Body of pancreas (tissue), 4 donors: Measurements from ENCODE around the gene PRM3. TPM values are rescaled to one million over a fixed set of nuclear protein-coding genes. Genes with fewer than 3 reads are reported as not detected.

Source experiments
- ATAC-seq: fragments of 150-250 bp; one replicate; pipeline ENCODE4 v1.9.1; 2016
- DNase-seq, 4 donors: peaks; one replicate each; pipeline ENCODE4 v3.0.0-alpha.2; 2019
- H3K27ac ChIP-seq, 4 donors: fragments of 200-600 bp; sonication (generic); 1 replicate in 3 of 4; 2 replicates in 1 of 4; pipeline versions ENCODE4 v1.5.1 to v1.6.1; 2016 to 2019; ENCODE audit warnings: mild to moderate bottlenecking in 1 of 4, mixed read lengths in 1 of 4, moderate library complexity in 1 of 4
- H3K27me3 ChIP-seq, 2 donors: fragments of 200-600 bp; sonication (generic); one replicate each; pipeline ENCODE4 v1.6.0; 2016; ENCODE audit warnings: mild to moderate bottlenecking in 1 of 2
- H3K36me3 ChIP-seq, 2 donors: fragments of 200-600 bp; sonication (generic); replicated peaks in 1 of 2; 2 replicates each; pipeline ENCODE4 v1.5.1; 2016; ENCODE audit warnings: low read depth in 2 of 2; ENCODE audit not compliant: insufficient read depth in 1 of 2
- H3K4me1 ChIP-seq: fragments of 200-600 bp; sonication (generic); one replicate; pipeline ENCODE4 v1.6.0; 2016
- H3K4me3 ChIP-seq, 2 donors: fragments of 200-600 bp; sonication (generic); 1 replicate in 1 of 2; 2 replicates in 1 of 2; pipeline ENCODE4 v1.5.1; 2016 to 2019
- H3K9me3 ChIP-seq, 3 donors: fragments of 200-600 bp; sonication (generic); 1 replicate in 2 of 3; 2 replicates in 1 of 3; pipeline ENCODE4 v1.5.1; 2016
- POLR2A ChIP-seq, 3 donors: fragments of 450-650 bp; IDR thresholded peaks; one replicate each; pipeline ENCODE4 v1.6.1; 2016; ENCODE audit warnings: antibody characterized with exemption in 3 of 3, mild to moderate bottlenecking in 2 of 3
- WGBS, 2 donors: methylation state at CpG; one replicate each; pipeline ENCODE4 v1.1.5; 2017; 5-methylcytosine and 5-hydroxymethylcytosine counted together
- intact Hi-C: fragments of 100-400 bp; cut with DNase I; formaldehyde crosslinking; loops from one replicate; pipeline ENCODE4 v1.15.1; 2023
- total RNA-seq, 2 donors: library from RNA; depleted of rRNA; stranded (reverse); fragments of >200 nt; gene quantifications; one replicate each; pipeline ENCODE4 v1.1.0, GENCODE V29; 2016
- TF ChIP-seq, protein P1 (sequence below), 7 experiments: fragments of 450-650 bp in 4 of 7; fragments of 200-600 bp in 3 of 7; sonication (generic) in 3 of 7; IDR thresholded peaks; one replicate each; pipeline ENCODE4 v1.5.1; 2016 to 2019; ENCODE audit warnings: antibody characterized with exemption in 7 of 7

The PRM3 gene
- total RNA-seq, 2 donors from 2014 or later, result not detected

DNA sequence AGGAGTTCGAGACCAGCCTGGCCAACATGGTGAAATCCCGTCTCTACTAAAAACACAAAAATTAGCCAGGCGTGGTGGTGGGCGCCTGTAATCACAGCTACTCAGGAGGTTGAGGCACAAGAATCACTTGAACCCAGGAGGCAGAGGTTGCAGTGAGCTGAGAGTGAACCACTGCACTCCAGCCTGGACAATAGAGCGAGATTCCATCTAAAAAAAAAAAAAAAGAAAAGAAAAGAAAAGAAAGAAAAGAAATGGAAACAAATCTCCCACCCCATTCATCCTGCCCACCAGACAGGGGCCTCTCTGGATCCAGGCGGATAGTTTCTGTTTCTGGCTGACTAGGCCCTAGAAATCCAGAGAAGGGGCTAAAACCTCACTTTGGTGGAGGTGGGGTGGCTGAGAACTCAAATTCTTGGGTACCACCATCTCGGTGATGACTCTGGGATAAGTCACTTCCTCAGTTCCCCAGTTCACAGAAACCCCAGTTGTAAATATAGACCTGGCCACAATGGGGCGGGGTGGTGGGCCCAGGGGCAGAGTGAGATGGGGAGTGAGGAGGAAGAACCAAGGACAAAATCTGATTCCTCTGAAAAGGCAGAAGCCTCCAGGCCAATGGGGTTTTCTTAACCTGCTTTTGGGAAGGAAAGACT, 39.6 kb downstream of the PRM3 start:
- TF ChIP-seq, protein P1, sequence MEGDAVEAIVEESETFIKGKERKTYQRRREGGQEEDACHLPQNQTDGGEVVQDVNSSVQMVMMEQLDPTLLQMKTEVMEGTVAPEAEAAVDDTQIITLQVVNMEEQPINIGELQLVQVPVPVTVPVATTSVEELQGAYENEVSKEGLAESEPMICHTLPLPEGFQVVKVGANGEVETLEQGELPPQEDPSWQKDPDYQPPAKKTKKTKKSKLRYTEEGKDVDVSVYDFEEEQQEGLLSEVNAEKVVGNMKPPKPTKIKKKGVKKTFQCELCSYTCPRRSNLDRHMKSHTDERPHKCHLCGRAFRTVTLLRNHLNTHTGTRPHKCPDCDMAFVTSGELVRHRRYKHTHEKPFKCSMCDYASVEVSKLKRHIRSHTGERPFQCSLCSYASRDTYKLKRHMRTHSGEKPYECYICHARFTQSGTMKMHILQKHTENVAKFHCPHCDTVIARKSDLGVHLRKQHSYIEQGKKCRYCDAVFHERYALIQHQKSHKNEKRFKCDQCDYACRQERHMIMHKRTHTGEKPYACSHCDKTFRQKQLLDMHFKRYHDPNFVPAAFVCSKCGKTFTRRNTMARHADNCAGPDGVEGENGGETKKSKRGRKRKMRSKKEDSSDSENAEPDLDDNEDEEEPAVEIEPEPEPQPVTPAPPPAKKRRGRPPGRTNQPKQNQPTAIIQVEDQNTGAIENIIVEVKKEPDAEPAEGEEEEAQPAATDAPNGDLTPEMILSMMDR (IDR thresholded peaks at IDR 0.05), result no peak
- no peak for TF ChIP-seq POLR2A (IDR thresholded peaks at IDR 0.05)
- ATAC-seq, result no peak
- no peaks in the 10 kb centered on the region for H3K9me3 ChIP-seq
- H3K4me3 ChIP-seq, result no peak overlapping the region
- peaks cover 12% of the 10 kb centered on the region for H3K4me1 ChIP-seq
- H3K27ac ChIP-seq, result peak overlapping the region in 1 of 4 donors; percentile 22
- intact Hi-C loops, result no loop called here
- WGBS, 2 donors, result 79 to 84% methylated on average over 8 of the region's 8 CpGs
- DNase-seq, result no peak
- H3K27me3 ChIP-seq, result no peaks in the 10 kb centered on the region
- H3K36me3 ChIP-seq, result no peaks in the 10 kb centered on the region

DNA sequence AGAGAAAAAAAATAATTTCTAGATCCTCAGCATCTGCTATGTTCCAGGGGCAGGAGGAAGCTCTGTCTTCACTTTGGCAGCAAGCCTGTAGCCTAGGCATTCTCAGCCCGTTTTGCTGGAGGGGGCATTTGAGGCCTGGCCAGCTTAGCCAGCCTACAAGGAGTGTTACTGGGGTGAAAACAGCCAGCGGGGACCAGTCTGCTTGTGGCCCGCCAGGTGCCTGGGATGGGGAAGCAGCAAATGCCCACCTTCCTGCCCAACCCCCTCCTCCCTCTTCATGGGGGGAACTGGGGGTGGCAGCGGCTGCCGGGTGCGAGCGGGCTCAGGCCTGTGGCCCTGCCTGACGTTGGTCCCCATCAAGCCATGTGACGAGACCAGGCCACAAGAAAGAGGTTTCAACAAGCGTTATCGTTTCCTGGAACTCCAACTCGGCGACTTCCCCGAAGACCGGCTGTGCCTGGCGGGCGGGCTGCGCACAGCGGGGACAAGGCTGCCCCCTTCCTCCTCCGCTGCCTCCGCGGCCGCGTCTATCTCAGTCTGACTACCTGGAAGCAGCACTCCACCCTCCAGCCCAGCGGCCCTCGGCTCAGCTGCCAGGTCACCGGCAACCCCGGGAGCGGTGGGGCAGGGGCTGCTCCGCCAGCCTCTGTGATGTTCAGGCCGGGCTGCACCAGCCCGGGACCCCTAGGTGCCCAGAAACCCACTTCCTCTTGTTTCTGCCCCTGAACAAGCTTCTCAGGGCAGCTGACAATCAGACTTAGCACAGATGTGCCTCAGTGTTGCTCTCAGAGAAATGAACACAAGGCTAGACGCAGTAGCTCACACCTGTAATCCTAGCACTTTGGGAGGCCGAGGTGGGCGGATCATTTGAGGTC, 40.3 kb downstream of the PRM3 start:
- Histone ChIP-seq H3K27ac (peak overlapping the region in 1 of 4 donors; percentile 22), H3K4me3 (no peak overlapping the region), H3K27me3 (no peaks in the 10 kb centered on the region), H3K9me3 (no peaks in the 10 kb centered on the region), H3K4me1 (peaks cover 12% of the 10 kb centered on the region), H3K36me3 (no peaks in the 10 kb centered on the region)
- TF ChIP-seq, protein P1 (IDR thresholded peaks at IDR 0.05), result no peak
- TF ChIP-seq POLR2A (IDR thresholded peaks at IDR 0.05), result no peak
- ATAC-seq, result no peak
- WGBS, 2 donors, result 54 to 62% methylated on average over 29 to 35 of the region's 35 CpGs
- DNase-seq, result peak in 1 of 4 donors; percentile 51
- intact Hi-C loops, result no loop called here

DNA sequence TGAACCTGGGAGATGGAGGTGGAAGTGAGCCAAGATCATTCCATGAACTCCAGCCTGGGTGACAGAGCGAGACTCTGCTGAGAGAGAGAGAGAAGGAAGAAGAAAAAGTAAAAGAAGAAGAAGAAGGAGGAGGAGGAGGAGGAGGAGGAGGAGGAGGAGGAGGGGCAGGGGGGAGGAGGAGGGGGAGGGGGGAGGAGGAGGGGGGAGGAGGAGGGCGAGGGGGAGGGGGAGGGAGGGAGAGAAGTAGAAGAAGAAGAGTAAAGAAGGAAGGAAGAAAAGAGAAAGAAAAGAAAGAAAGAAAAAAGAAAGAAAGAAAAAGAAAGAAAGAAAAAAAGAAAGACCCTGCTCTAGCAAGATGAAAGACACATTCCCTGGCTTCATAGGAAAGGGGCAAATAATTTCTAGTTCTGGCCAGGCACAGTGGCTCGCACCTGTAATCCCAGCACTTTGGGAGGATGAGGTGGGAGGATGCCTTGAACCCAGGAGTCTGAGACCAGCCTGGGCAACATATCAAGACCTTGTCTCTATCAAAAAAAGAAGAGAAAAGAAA, 41.1 kb downstream of the PRM3 start:
- TF ChIP-seq, protein P1 (IDR thresholded peaks at IDR 0.05), result no peak
- TF ChIP-seq POLR2A (IDR thresholded peaks at IDR 0.05), result no peak
- 85 to 89% methylated on average over 2 of the region's 3 CpGs for WGBS, 2 donors
- Histone ChIP-seq H3K9me3 (no peaks in the 10 kb centered on the region), H3K27ac (no peak overlapping the region), H3K36me3 (no peaks in the 10 kb centered on the region), H3K4me1 (peaks cover 12% of the 10 kb centered on the region), H3K27me3 (no peaks in the 10 kb centered on the region), H3K4me3 (no peak overlapping the region)
- intact Hi-C loops, result no loop called here
- ATAC-seq (no peak), DNase-seq (no peak)

DNA sequence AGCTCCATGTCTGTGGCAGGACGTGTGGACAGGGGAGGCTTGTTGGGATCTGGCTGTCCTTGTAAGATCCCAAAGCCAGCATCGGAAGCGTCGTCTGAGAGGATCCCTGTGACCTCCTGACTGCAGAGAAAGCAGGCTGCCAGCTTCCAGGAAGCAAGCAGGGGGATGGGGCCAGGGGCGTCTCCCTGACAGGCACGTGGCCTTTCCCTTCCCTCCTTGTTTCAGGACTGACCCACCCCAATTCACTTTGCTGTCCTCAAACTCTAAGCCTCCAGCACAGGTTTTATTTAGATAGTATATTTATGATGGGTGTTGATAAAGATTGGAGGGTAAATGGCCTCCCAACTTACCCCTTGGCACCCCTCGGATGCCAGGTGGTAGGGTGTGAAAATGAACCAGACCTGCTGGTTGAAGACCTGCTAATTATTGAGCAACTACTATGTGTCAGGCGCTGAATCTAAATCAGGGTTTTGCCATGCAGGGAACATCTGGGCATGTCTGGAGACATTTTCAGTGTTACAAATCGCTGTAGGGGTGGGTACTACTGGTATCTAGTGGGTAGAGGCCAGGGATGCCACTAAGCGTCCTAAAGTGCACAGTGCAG, 42.0 kb downstream of the PRM3 start:
- DNase-seq (no peak), ATAC-seq (no peak)
- H3K4me1 ChIP-seq, result peaks cover 12% of the 10 kb centered on the region
- no peaks in the 10 kb centered on the region for H3K36me3 ChIP-seq
- no peak overlapping the region for H3K27ac ChIP-seq
- 82 to 91% methylated on average over 8 to 10 of the region's 10 CpGs for WGBS, 2 donors
- H3K27me3 ChIP-seq, result no peaks in the 10 kb centered on the region
- no peak for TF ChIP-seq POLR2A (IDR thresholded peaks at IDR 0.05)
- TF ChIP-seq, protein P1 (IDR thresholded peaks at IDR 0.05), result no peak
- H3K4me3 ChIP-seq, result no peak overlapping the region
- H3K9me3 ChIP-seq, result no peaks in the 10 kb centered on the region
- intact Hi-C loops, result no loop called here
